GM21737 (cell line): ENCODE results near the gene PRKRIP1.
"Not testable (repeated sequence)": the region's sequence is repeated elsewhere in the genome, so short reads cannot be mapped to it uniquely, and the experiment has no call there.

Experiments used
- ATAC-seq: cut with Tn5 transposase; IDR thresholded peaks from one replicate; pipeline ENCODE4 v1.9.1; 2021; ENCODE audit warnings: mild to moderate bottlenecking, moderate library complexity; ENCODE audit not compliant: unreplicated experiment

PRKRIP1 gene

GRCh38 chr7:102474736-102475435 lies 78.7 kb downstream of the PRKRIP1 start:
- not testable (repeated sequence) for ATAC-seq
